M059J (cell line): Measurements from ENCODE around the gene IL31. TPM values are rescaled to one million over a fixed set of nuclear protein-coding genes. Genes with fewer than 3 reads are reported as not detected.

ENCODE experiments used
- DNase-seq: peaks from one replicate; pipeline ENCODE4 v3.0.0-alpha.2; 2012; ENCODE audit warnings: low read depth
- total RNA-seq: library from RNA; depleted of rRNA; stranded (reverse); fragments of >200 nt; shearing (Covaris generic); gene quantifications from 2 replicates; pipeline ENCODE4 v1.2.3, GENCODE V29; 2014

IL31 gene
- total RNA-seq, 1 experiment from 2014 or later = not detected

GRCh38 chr12:122158700-122159285 is 15.2 kb downstream of the IL31 start:
- DNase-seq = no peak

DNA sequence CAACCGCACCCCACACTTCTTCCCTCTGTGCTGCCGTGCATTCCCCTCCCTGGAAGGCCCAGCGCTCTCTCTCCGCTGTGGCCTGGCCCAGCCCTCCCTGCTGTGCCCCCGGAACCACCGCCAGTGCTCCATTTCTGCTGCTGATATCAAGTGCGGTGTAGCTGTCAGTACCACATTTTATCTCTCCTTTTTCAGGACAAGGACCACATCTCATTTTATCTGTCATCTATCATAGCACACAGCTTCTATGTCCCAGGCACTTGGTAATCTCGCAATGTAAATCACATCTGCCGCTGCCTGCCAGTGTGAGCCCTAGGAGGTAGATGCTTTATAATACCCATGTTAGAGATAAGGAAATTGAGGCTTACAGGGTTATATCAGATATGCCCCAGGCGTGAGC is 18.3 kb downstream of the IL31 start:
- DNase-seq = no peak

DNA sequence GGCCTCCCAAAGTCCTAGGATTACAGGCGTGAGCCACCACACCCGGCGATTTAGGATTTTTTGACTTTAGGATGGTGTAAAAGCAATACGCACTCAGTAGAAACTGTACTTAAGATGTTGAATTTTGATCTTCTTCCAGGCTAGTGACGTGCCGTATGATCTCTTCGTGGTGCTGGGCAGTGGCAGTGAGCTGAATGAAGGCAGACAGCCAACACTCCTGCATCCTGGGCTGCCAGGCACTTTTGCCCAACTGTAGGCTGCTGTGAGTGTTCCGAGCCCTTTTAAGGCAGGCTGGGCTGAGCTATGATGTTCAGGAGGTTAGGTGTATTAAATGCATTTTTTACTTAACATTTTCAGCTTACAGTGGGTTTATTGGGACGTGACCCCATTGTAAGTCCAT is 21.3 kb downstream of the IL31 start:
- no peak for DNase-seq

GRCh38 chr12:122150127-122150681 is 23.8 kb downstream of the IL31 start:
- no peak for DNase-seq

- no peak for DNase-seq
Measured at GRCh38 chr12:122148657-122149056, 25.4 kb downstream of the IL31 start.

DNA sequence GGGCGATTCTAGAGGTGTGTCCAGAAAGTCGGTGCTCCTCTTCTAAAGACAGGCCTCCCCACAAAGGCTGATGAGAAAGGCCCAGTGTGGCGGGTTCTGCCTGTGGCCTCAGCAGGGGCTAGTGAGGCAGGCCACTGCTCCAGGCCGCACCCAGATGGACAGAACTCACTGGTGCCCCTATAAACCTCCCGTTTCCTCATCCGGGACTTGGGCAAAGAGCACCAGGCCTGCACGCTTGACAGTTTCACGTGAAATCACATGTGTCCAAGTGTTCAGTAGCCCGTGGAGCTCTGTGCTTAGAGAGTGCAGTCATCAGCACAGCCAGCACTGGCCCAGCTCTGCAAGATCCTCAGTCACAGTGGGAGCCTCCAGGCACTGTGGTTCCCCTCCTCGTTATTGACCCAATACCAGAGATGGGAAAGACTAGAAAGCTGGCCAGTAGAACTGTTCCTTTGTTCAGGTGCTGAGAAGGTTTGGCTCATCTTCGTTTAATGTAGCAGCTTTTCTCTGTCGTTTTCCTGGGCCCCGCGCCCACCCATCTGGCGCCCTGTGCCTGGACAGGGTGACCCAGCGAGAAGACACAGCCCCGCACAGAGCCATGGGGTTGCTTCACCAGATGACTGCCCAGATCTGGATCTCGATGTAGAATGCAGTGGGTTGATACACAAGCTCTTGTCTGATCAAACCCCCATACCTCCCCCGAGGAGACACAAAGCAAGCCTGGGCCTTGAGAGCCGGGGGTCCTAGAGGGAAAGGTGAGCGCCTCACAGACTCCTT is 26.3 kb downstream of the IL31 start:
- DNase-seq = no peak

- no peak for DNase-seq
Measured at GRCh38 chr12:122145505-122146330, 28.3 kb downstream of the IL31 start.

DNA sequence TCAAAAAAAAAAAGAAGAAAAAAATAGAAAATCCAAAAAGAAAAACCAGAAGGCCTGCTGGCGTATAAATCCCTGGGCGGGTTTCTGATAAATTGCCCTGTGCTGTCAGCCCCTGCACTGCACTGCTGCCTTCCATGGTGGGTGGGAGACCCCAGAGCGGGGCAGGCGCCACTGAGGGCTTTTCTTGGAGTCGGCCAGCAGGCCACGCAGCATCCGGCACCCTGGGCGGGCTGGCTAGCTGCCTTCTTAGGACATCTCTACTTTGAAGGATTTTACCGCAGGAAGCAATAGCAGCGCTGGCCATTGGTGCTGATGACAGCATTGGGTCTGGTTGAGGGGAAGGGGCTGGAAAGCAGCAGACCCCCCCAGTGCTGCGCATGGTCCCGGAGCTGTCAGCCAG is 29.1 kb downstream of the IL31 start:
- no peak for DNase-seq

GRCh38 chr12:122142857-122143256 is 31.2 kb downstream of the IL31 start:
- no peak for DNase-seq

- no peak for DNase-seq
Measured at GRCh38 chr12:122141911-122142725, 31.9 kb downstream of the IL31 start.

- no peak for DNase-seq
Measured at GRCh38 chr12:122140467-122141257, 33.4 kb downstream of the IL31 start.

DNA sequence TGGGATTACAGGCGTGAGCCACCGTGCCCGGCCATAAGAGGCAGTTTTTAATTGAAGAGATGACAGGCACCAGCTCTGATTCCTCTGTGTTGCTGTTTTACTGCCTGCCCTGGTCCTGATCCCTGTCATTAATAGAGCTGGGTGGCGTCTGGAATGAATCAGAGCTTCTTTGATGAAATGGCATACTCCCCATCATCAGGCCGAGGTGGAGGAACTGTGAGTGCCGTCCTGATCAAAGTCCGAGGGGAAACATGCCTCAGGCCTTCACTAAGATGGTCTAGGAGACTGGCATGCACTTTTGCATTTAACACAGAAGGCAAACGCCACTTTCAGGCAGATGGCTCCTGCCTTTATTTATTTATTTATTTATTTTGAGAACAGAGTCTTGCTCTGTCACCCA is 34.1 kb downstream of the IL31 start:
- DNase-seq = no peak

DNA sequence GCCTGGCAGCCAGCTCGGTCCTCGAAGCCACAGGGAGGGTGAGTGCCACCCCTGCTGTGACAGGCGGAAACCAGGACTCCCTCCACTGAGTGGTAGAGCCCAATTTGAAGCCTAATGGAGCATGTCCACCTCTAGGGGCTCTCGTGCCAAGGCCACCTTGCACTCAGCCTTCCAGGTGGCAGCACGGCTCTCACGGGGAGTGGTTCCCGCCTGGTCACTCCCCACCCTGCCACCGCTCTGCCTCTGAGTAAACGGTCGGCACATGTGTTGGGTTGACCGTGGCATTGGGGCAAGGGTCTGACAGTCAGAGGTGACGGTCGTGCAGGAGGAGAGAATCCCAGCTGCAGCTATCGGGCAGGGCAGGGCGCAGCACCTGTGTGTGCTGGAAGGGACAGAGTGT is 34.8 kb downstream of the IL31 start:
- DNase-seq = no peak

GRCh38 chr12:122138616-122139015 is 35.4 kb downstream of the IL31 start:
- no peak for DNase-seq

- DNase-seq = no peak
Measured at GRCh38 chr12:122138181-122138580, 35.8 kb downstream of the IL31 start.

DNA sequence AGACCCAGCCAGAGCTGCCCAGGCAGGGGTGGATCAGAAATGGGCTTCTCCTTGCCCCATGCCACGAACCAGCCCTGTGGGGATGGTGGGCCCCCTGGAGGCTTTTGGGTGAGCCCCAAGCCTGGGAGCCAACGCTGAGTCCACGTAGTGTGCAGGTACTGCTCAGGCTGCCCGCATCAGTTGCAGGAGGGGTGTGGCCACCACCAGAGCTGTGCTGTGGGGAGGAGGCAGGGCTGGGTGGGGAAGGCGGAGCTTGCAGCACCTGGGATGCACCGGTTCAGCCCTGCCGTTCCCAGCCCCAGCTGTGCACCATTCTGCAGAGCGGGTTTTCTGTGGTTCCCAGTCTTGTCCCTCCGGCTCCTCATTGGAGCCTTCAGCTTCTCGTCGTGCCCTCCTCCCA is 36.3 kb downstream of the IL31 start:
- DNase-seq = no peak

- no peak for DNase-seq
Measured at GRCh38 chr12:122137229-122137628, 36.8 kb downstream of the IL31 start.

GRCh38 chr12:122135437-122136031 is 38.5 kb downstream of the IL31 start:
- no peak for DNase-seq

- no peak for DNase-seq
Measured at GRCh38 chr12:122133192-122133950, 40.6 kb downstream of the IL31 start.

GRCh38 chr12:122130150-122130549 is 43.9 kb downstream of the IL31 start:
- peak; percentile 82 for DNase-seq
